H9 (cell line): Measurements from ENCODE around the gene NACC1. TPM values are rescaled to one million over a fixed set of nuclear protein-coding genes. Genes with fewer than 3 reads are reported as not detected.

ENCODE experiments used
- DNase-seq: peaks from one replicate; pipeline ENCODE4 v3.0.0-alpha.2; 2017
- H2AFZ ChIP-seq: one replicate; pipeline ENCODE4 v1.6.1; 2013; ENCODE audit warnings: mild to moderate bottlenecking, low read length, control low read depth, moderate library complexity
- H2AK5ac ChIP-seq: 2 replicates; pipeline ENCODE4 v1.6.1; 2013; ENCODE audit warnings: low read length, control low read depth, mixed read lengths; ENCODE audit not compliant: insufficient read length
- H2BK120ac ChIP-seq: one replicate; pipeline ENCODE4 v1.6.1; 2013; ENCODE audit warnings: low read depth, mild to moderate bottlenecking, low read length, control low read depth, inconsistent platforms; ENCODE audit not compliant: poor library complexity, severe bottlenecking
- H2BK12ac ChIP-seq: 2 replicates; pipeline ENCODE4 v1.6.1; 2013; ENCODE audit warnings: low read length, control low read depth, mixed read lengths, low read depth; ENCODE audit not compliant: insufficient read length
- H2BK15ac ChIP-seq: 2 replicates; pipeline ENCODE4 v1.6.1; 2013; ENCODE audit warnings: low read depth, low read length, control low read depth
- H2BK20ac ChIP-seq: one replicate; pipeline ENCODE4 v1.6.1; 2013; ENCODE audit warnings: low read depth, mild to moderate bottlenecking, low read length, control low read depth, inconsistent platforms; ENCODE audit not compliant: poor library complexity, severe bottlenecking
- H2BK5ac ChIP-seq: 2 replicates; pipeline ENCODE4 v1.6.1; 2013; ENCODE audit warnings: low read length, control low read depth, mixed read lengths; ENCODE audit not compliant: insufficient read length
- H3K14ac ChIP-seq: 2 replicates; pipeline ENCODE4 v1.6.1; 2013; ENCODE audit warnings: low read length, control low read depth; ENCODE audit not compliant: insufficient read depth
- H3K18ac ChIP-seq: 2 replicates; pipeline ENCODE4 v1.6.1; 2013; ENCODE audit warnings: low read depth, mild to moderate bottlenecking, mixed read lengths, low read length, control low read depth; ENCODE audit not compliant: insufficient read length
- H3K23ac ChIP-seq: 2 replicates; pipeline ENCODE4 v1.6.1; 2013; ENCODE audit warnings: low read length, control low read depth, mixed read lengths, low read depth; ENCODE audit not compliant: insufficient read length
- H3K23me2 ChIP-seq: 2 replicates; pipeline ENCODE4 v1.6.1; 2013; ENCODE audit warnings: low read depth, mild to moderate bottlenecking, mixed read lengths, low read length, control low read depth; ENCODE audit not compliant: insufficient read length, poor library complexity, severe bottlenecking
- H3K27ac ChIP-seq: 2 replicates; pipeline ENCODE4 v1.5.1; 2013; ENCODE audit warnings: low read length, control low read depth, mixed read lengths, low read depth; ENCODE audit not compliant: insufficient read length
- H3K27me3 ChIP-seq: 2 replicates; pipeline ENCODE4 v1.6.1; 2013; ENCODE audit warnings: low read length, control low read depth, inconsistent platforms; ENCODE audit not compliant: insufficient read depth
- H3K4ac ChIP-seq: 2 replicates; pipeline ENCODE4 v1.6.1; 2013; ENCODE audit warnings: low read depth, mild to moderate bottlenecking, control low read depth, inconsistent platforms, low read length, moderate library complexity
- H3K4me1 ChIP-seq: 2 replicates; pipeline ENCODE4 v1.6.1; 2013; ENCODE audit warnings: low read length, control low read depth, inconsistent platforms; ENCODE audit not compliant: insufficient read depth
- H3K4me2 ChIP-seq: 2 replicates; pipeline ENCODE4 v1.6.1; 2013; ENCODE audit warnings: low read length, control low read depth, mixed read lengths; ENCODE audit not compliant: insufficient read length, insufficient read depth
- H3K56ac ChIP-seq: 2 replicates; pipeline ENCODE4 v1.6.1; 2013; ENCODE audit warnings: low read depth, mild to moderate bottlenecking, mixed read lengths, low read length, control low read depth; ENCODE audit not compliant: insufficient read length
- H3K79me1 ChIP-seq: 2 replicates; pipeline ENCODE4 v1.6.1; 2013; ENCODE audit warnings: low read depth, mild to moderate bottlenecking, moderate library complexity, low read length, control low read depth, inconsistent platforms; ENCODE audit not compliant: insufficient read depth, poor library complexity, severe bottlenecking
- H3K79me2 ChIP-seq: 2 replicates; pipeline ENCODE4 v1.6.1; 2013; ENCODE audit warnings: low read length, control low read depth, inconsistent platforms; ENCODE audit not compliant: insufficient read depth
- H3K9ac ChIP-seq: 2 replicates; pipeline ENCODE4 v1.6.1; 2013; ENCODE audit warnings: low read length, control low read depth, mixed read lengths; ENCODE audit not compliant: insufficient read length; ENCODE audit errors: extremely low read depth
- H3K9me3 ChIP-seq: one replicate; pipeline ENCODE4 v1.6.1; 2013; ENCODE audit warnings: low read depth, low read length, inconsistent platforms; ENCODE audit not compliant: control insufficient read depth
- H3T11ph ChIP-seq: one replicate; pipeline ENCODE4 v1.6.1; 2013; ENCODE audit warnings: mild to moderate bottlenecking, low read length, control low read depth, inconsistent platforms
- H4K20me1 ChIP-seq: one replicate; pipeline ENCODE4 v1.6.1; 2013; ENCODE audit not compliant: control insufficient read depth, insufficient read length, insufficient read depth
- H4K5ac ChIP-seq: 2 replicates; pipeline ENCODE4 v1.6.1; 2013; ENCODE audit warnings: low read depth, mild to moderate bottlenecking, mixed read lengths, low read length, control low read depth; ENCODE audit not compliant: insufficient read length
- H4K8ac ChIP-seq: replicated peaks from 2 replicates; pipeline ENCODE4 v1.6.1; 2013; ENCODE audit warnings: low read length, control low read depth, mixed read lengths, low read depth; ENCODE audit not compliant: insufficient read length
- H4K91ac ChIP-seq: 2 replicates; pipeline ENCODE4 v1.6.1; 2013; ENCODE audit warnings: low read depth, mild to moderate bottlenecking, moderate library complexity, mixed read lengths, low read length, control low read depth; ENCODE audit not compliant: insufficient read length
- H3K27ac Mint-ChIP-seq, 3 experiments: 2 replicates in 2 of 3; 3 replicates in 1 of 3; pipeline ENCODE4 v1.8.0; 2020 to 2021; ENCODE audit warnings: mixed read lengths in 3 of 3, mild to moderate bottlenecking in 1 of 3, moderate library complexity in 1 of 3
- H3K27me3 Mint-ChIP-seq: 2 replicates; pipeline ENCODE4 v1.8.0; 2021; ENCODE audit warnings: low read depth, mild to moderate bottlenecking, moderate library complexity, mixed read lengths
- H3K36me3 Mint-ChIP-seq, 3 experiments: 2 replicates in 2 of 3; 3 replicates in 1 of 3; pipeline ENCODE4 v1.8.0; 2020 to 2021; ENCODE audit warnings: low read depth in 3 of 3, mixed read lengths in 3 of 3; ENCODE audit not compliant: insufficient read depth in 1 of 3
- H3K4me1 Mint-ChIP-seq, 2 experiments: 2 replicates each; pipeline ENCODE4 v1.8.0; 2020; ENCODE audit warnings: mixed read lengths in 2 of 2
- H3K4me3 Mint-ChIP-seq, 2 experiments: 2 replicates in 1 of 2; 3 replicates in 1 of 2; pipeline ENCODE4 v1.8.0; 2020 to 2021; ENCODE audit warnings: mild to moderate bottlenecking in 2 of 2, mixed read lengths in 2 of 2, moderate library complexity in 1 of 2
- H3K9me3 Mint-ChIP-seq, 2 experiments: 2 replicates in 1 of 2; 3 replicates in 1 of 2; pipeline ENCODE4 v1.8.0; 2020; ENCODE audit warnings: mild to moderate bottlenecking in 2 of 2, mixed read lengths in 2 of 2, moderate library complexity in 1 of 2
- CTCF ChIP-seq: fragments of 200-600 bp; sonication (generic); conservative IDR thresholded peaks from 3 replicates; pipeline ENCODE4 v1.8.0; 2021; ENCODE audit warnings: antibody characterized with exemption, mild to moderate bottlenecking
- WGBS: extraction: QIAGEN DNeasy Blood & Tissue Kit; methylation state at CpG from one replicate; pipeline ENCODE4 v1.1.7; 2013; ENCODE audit warnings: missing lambda C conversion rate, low lambda C conversion rate, mixed read lengths; ENCODE audit not compliant: insufficient read length; ENCODE audit errors: extremely low coverage; 5-methylcytosine and 5-hydroxymethylcytosine counted together
- total RNA-seq: library from RNA; stranded (reverse); gene quantifications from 2 replicates; pipeline ENCODE4 v1.2.1, GENCODE V29; 2021

NACC1 gene
- total RNA-seq, 1 experiment from 2014 or later = 198 TPM

DNA sequence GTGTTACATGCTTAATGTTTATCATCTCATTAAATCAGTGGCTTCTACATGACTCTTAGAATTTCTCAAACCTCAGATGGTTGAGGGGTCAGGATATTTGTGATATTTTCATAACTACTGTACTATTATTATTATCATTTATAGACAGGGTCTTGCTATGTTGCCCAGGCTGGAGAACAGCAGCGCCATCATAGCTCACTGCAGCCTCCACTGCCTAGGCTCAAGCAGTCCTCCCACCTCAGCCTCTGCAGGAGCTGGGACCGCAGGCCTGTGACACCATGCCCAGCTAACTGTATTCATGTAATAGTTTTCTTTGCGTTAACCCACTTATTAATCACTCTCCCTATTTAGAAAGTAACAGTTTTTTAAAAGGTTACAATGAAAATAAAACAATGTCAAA lies 41.6 kb downstream of the NACC1 start:
- H2BK20ac ChIP-seq = no peak overlapping the region
- H3K27me3 ChIP-seq = no peaks in the 10 kb centered on the region
- H2AFZ ChIP-seq = no peak overlapping the region
- no peak overlapping the region for H3K9ac ChIP-seq
- H3T11ph ChIP-seq = no peak overlapping the region
- H3K4me1 ChIP-seq = peaks cover 2% of the 10 kb centered on the region; the same call in 1 of the 2 replicates
- Mint-ChIP-seq H3K9me3 (no peaks in the 10 kb centered on the region), H3K36me3 (peaks cover under 1 to 6% (median 2%) of the 10 kb centered on the region in 3 experiments; a peak in 5 of 7 replicates), H3K27ac (peak overlapping the region in 1 of 3 experiments; percentile 48; a peak in 2 of 7 replicates), H3K27me3 (peaks cover 4% of the 10 kb centered on the region), H3K4me3 (no peak overlapping the region), H3K4me1 (peaks cover 29 to 34% of the 10 kb centered on the region in 2 experiments)
- H3K9me3 ChIP-seq = no peaks in the 10 kb centered on the region
- H3K14ac ChIP-seq = no peak overlapping the region
- no peak overlapping the region for H2BK5ac ChIP-seq
- H3K23me2 ChIP-seq = peaks cover 15% of the 10 kb centered on the region
- H4K91ac ChIP-seq = no peak overlapping the region
- no peaks in the 10 kb centered on the region for H4K20me1 ChIP-seq
- H2BK12ac ChIP-seq = no peak overlapping the region
- no peak overlapping the region for H3K27ac ChIP-seq
- H3K4ac ChIP-seq = no peak overlapping the region
- H3K56ac ChIP-seq = no peak overlapping the region
- H3K23ac ChIP-seq = no peak overlapping the region
- no peak overlapping the region for H2BK120ac ChIP-seq
- H3K79me2 ChIP-seq = no peaks in the 10 kb centered on the region
- H2BK15ac ChIP-seq = no peak overlapping the region
- no peak for TF ChIP-seq CTCF
- H2AK5ac ChIP-seq = no peak overlapping the region
- DNase-seq = no peak
- no CpG with 5 or more reads among the region's 3 CpGs for WGBS
- no peak overlapping the region for H4K5ac ChIP-seq
- H3K18ac ChIP-seq = no peak overlapping the region
- no peak overlapping the region for H3K4me2 ChIP-seq
- no peak overlapping the region for H4K8ac ChIP-seq
- H3K79me1 ChIP-seq = no peaks in the 10 kb centered on the region
